Measurements from ENCODE around the gene TMEM86A. TPM values are rescaled to one million over a fixed set of nuclear protein-coding genes. Genes with fewer than 3 reads are reported as not detected.
A peak's percentile ranks its signal among the peaks of the same experiment; 100 is the strongest.
"Not testable (repeated sequence)": the region's sequence is repeated elsewhere in the genome, so short reads cannot be mapped to it uniquely, and the experiment has no call there.

The TMEM86A gene
- total RNA-seq, 2 experiments from 2014 or later, result 0.09 to 0.26 TPM

DNA sequence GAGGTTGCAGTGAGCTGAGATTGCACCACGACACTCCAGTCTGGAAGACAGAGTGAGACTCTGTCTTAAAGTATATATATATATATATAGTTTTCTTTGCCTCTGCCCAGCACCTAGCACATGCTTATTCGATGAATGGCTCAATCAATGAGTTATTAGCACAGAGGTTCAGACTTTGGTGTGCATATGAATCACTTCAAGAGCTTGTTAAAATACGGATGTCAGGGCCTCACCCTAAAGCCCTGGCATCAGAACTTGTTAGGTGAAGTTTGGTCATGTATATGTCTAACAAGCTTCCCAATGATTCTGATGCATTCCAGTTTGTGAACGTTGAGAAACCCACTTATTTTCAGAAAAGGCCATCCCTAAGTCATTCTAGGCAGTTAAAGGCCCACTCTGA is 21.8 kb upstream of the TMEM86A start:
- H3K4me1 Mint-ChIP-seq, result peaks cover 14% of the 10 kb centered on the region
- ATAC-seq (no peak), DNase-seq (no peak)
- no peaks in the 10 kb centered on the region for H3K9me3 Mint-ChIP-seq (ENCODE audit: low read depth)
- intact Hi-C loops (cut with DNase I, micrococcal nuclease), result no loop called here
- ChIA-PET CTCF (interaction anchor here (0.6 to 1.7 kb wide), 6 partner anchors 10 to 1871 kb away, joined by 3 to 4 read pairs (median 3); no protein-coding TSS in a partner anchor), POLR2A (no interaction called here)
- no peaks in the 10 kb centered on the region for H3K27me3 Mint-ChIP-seq
- H3K27ac Mint-ChIP-seq, result no peak overlapping the region
- no peaks in the 10 kb centered on the region for H3K36me3 Mint-ChIP-seq (ENCODE audit: low read depth)
- no peak overlapping the region for H3K4me3 Mint-ChIP-seq

DNA sequence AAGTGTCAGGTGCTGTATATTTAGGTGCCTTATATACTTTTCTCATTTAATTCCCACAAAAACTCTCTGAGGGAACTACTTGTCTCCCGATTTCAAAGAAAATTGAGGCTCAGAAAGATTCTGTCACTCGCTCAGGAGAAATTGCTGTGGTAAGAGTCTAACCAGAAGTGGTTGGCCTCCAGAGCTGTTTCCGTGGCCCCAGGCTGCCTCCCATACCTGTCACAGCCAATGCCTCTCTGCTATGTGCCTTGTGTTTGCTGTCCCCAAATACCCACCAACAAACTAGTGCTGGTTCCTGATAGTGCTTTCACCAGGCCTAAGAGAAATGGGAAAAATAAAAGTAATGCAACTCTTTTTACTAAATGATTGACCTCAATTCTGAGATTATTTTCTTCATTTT is 21.0 kb upstream of the TMEM86A start:
- intact Hi-C loops (cut with DNase I, micrococcal nuclease), result no loop called here
- no peaks in the 10 kb centered on the region for H3K36me3 Mint-ChIP-seq (ENCODE audit: low read depth)
- H3K9me3 Mint-ChIP-seq (ENCODE audit: low read depth), result no peaks in the 10 kb centered on the region
- H3K27me3 Mint-ChIP-seq, result no peaks in the 10 kb centered on the region
- ATAC-seq (no peak), DNase-seq (no peak)
- H3K4me1 Mint-ChIP-seq, result peaks cover 10% of the 10 kb centered on the region
- CTCF ChIA-PET, result interaction anchor here (1.0 kb wide), 1 partner anchor 44 kb away, joined by 3 read pairs; no protein-coding TSS in a partner anchor
- no peak overlapping the region for H3K27ac Mint-ChIP-seq
- POLR2A ChIA-PET, result no interaction called here
- H3K4me3 Mint-ChIP-seq, result no peak overlapping the region

DNA sequence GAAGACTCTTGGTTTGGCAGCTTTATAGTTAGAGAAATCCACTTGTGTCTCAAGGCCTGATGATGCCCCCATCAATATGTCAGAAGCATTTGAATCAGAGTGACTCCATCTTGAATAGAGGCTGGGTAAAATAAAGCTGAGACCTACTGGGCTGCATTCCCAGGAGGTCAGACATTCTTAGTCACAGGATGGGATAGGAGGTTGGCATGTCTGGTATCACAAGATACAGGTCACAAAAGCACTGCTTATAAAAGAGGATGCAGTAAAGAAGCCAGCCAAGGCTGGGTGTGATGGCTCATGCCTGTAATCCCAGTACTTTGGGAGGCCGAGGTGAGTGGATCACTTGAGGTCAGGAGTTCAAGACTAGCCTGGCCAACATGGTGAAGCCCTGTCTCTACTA is 16.6 kb upstream of the TMEM86A start:
- H3K36me3 Mint-ChIP-seq (ENCODE audit: low read depth); ATAC-seq; H3K27me3 Mint-ChIP-seq; POLR2A ChIA-PET; DNase-seq; H3K4me3 Mint-ChIP-seq; H3K9me3 Mint-ChIP-seq (ENCODE audit: low read depth); H3K27ac Mint-ChIP-seq; H3K4me1 Mint-ChIP-seq; intact Hi-C loops (cut with DNase I, micrococcal nuclease): not testable (repeated sequence)
- CTCF ChIA-PET, result interaction anchor here (1.2 kb wide), 1 partner anchor 40 kb away, joined by 3 read pairs; no protein-coding TSS in a partner anchor

DNA sequence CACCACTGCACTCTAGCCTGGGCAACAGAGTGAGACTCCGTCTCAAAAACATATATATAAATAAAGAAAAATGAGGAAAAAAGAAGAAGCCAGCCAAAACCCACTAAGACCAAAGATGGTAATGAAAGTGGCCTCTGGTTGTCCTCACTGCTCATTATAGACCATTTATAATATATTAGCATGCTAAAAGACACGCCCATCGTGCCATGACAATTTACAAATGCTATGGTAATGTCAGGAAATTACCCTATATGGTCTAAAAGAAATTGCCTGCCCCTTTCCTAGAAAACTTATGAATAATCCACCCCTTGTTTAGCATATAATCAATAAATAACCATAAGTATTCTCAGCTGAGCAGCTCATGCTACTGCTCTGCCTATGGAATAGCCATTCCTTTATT is 16.1 kb upstream of the TMEM86A start:
- no peaks in the 10 kb centered on the region for H3K36me3 Mint-ChIP-seq (ENCODE audit: low read depth)
- no peak overlapping the region for H3K4me3 Mint-ChIP-seq
- ChIA-PET POLR2A (no interaction called here), CTCF (interaction anchor here (1.2 kb wide), 1 partner anchor 40 kb away, joined by 3 read pairs; no protein-coding TSS in a partner anchor)
- no peak overlapping the region for H3K27ac Mint-ChIP-seq
- intact Hi-C loops (cut with DNase I, micrococcal nuclease), result no loop called here
- H3K9me3 Mint-ChIP-seq (ENCODE audit: low read depth), result no peaks in the 10 kb centered on the region
- DNase-seq (no peak), ATAC-seq (no peak)
- peaks cover 4% of the 10 kb centered on the region for H3K4me1 Mint-ChIP-seq
- H3K27me3 Mint-ChIP-seq, result no peaks in the 10 kb centered on the region

GRCh38 chr11:18684267-18684666 is 14.3 kb upstream of the TMEM86A start:
- CTCF ChIA-PET, result interaction anchor here (1.0 to 1.8 kb wide), 2 partner anchors 38 to 47 kb away, joined by 4 to 10 read pairs; no protein-coding TSS in a partner anchor
- intact Hi-C loops (cut with DNase I, micrococcal nuclease), result no loop called here
- H3K4me3 Mint-ChIP-seq, result no peak overlapping the region
- no peak overlapping the region for H3K27ac Mint-ChIP-seq
- POLR2A ChIA-PET, result no interaction called here
- no peaks in the 10 kb centered on the region for H3K9me3 Mint-ChIP-seq (ENCODE audit: low read depth)
- DNase-seq, result no peak
- H3K4me1 Mint-ChIP-seq, result peaks cover 4% of the 10 kb centered on the region
- no peaks in the 10 kb centered on the region for H3K27me3 Mint-ChIP-seq
- no peaks in the 10 kb centered on the region for H3K36me3 Mint-ChIP-seq (ENCODE audit: low read depth)
- ATAC-seq, result no peak

GRCh38 chr11:18691467-18692140 is 7.0 kb upstream of the TMEM86A start:
- CTCF ChIA-PET, result interaction anchor here (0.7 to 1.0 kb wide), 3 partner anchors 21 to 1139 kb away, joined by 3 read pairs; no protein-coding TSS in a partner anchor
- POLR2A ChIA-PET; H3K4me1 Mint-ChIP-seq; H3K27me3 Mint-ChIP-seq; ATAC-seq; H3K4me3 Mint-ChIP-seq; H3K36me3 Mint-ChIP-seq (ENCODE audit: low read depth); H3K27ac Mint-ChIP-seq; H3K9me3 Mint-ChIP-seq (ENCODE audit: low read depth); DNase-seq: not testable (repeated sequence)
- intact Hi-C loops (cut with DNase I, micrococcal nuclease), result loop anchor here in 1 of 2 experiments (10.0 kb wide), 1 partner anchor 553 kb away; the partner anchor contains the start of gene E2F8

DNA sequence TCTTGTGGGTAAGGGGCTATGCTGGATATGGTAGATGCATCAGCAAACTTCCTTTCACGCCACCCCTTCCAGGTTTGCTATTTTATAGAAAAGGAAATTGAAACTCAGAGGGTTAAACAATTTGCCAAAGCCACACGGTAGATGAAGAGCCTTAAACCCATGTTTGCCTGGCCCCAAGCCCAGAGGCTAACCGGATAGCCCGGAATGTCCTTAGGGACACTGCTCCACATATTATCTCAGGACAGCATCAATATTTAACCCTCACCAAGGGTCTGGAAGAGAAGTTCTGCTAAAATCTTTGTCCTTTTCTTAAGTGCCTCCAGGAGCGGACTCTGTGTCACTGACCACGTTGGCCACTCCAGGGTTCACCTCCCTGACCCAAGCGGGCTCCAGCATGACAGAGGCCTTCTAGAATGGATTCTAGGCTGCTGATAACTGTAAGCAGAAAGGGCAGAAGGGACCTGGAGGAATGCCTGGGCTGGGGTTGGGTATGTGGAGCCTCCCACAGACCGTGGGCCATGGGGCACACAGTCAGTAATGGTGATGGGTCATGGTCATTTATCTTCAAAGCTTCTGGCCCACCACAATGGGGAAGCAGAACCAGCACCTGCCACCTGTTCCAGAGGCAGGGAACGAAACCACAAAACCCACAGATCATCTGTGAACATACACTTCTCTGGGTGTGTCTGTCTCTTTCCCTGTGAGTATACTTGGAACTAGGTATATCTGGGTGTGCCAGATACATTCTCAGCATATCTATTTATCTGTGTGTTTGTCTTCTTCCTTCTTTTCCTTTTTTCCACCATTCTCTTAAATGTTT is 5.4 kb upstream of the TMEM86A start:
- H3K27me3 Mint-ChIP-seq, result no peaks in the 10 kb centered on the region
- intact Hi-C loops (cut with DNase I, micrococcal nuclease), result loop anchor here in 1 of 2 experiments (10.0 kb wide), 1 partner anchor 552 kb away; the partner anchor contains the start of gene E2F8
- H3K27ac Mint-ChIP-seq, result no peak overlapping the region
- peaks cover 4% of the 10 kb centered on the region for H3K4me1 Mint-ChIP-seq
- DNase-seq (no peak), ATAC-seq (no peak)
- H3K9me3 Mint-ChIP-seq (ENCODE audit: low read depth), result no peaks in the 10 kb centered on the region
- H3K36me3 Mint-ChIP-seq (ENCODE audit: low read depth), result no peaks in the 10 kb centered on the region
- ChIA-PET POLR2A (no interaction called here), CTCF (interaction anchor here (0.6 kb wide), 2 partner anchors 71 to 1169 kb away, joined by 3 read pairs; no protein-coding TSS in a partner anchor)
- H3K4me3 Mint-ChIP-seq, result no peak overlapping the region

DNA sequence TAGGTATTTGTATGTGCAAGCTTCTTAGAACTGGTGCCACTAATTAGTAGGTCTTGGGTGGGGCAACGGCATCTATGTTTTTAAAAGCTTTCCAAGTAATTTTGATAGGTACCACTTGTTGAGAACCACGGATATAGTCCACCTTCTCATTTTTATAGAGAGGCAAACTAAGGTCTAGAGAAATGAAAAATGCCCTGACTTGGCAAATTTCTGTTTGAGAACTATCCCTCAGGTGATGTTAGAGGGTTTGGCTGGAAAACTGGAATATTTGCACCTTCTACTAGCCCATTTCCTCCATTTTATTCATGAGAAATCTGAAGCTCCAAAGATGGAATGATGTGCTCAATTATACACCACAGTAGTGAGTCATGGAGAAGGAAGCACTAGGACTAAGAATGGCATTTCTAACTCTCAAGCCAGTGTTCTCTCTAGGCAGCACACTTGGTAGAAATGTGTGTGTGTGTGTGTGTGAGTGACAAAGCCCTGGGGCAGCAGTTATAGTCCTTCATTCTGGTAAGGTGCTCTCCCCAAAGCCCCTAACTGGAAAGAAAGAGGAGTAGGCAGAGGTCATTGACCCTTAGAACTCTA is 1.8 kb upstream of the TMEM86A start:
- intact Hi-C loops (cut with DNase I, micrococcal nuclease), result loop anchor here in 1 of 2 experiments (10.0 kb wide), 1 partner anchor 548 kb away; the partner anchor contains the start of gene E2F8
- H3K4me3 Mint-ChIP-seq, result no peak overlapping the region
- DNase-seq, result no peak

DNA sequence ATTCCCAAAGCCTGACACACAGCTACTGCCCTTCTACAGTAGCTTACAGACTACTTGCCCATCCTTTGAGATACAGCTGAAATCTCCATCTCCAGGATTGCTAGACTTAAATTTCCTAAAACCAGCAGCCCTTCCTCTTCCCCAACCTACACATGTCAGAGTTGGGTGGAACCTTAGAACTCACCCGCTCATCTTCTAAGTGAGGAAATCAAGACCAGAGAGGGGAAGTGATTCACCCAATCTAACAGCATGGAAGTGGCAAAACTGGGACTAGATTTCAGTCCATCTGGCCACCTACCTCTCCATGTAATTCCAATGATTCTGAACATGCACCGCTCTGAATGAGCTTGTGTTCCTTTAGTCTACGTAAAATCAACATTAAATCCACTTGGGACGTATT is 1.0 kb upstream of the TMEM86A start:
- peaks cover 3% of the 10 kb centered on the region for H3K27me3 Mint-ChIP-seq
- no peaks in the 10 kb centered on the region for H3K36me3 Mint-ChIP-seq (ENCODE audit: low read depth)
- DNase-seq, result no peak
- peaks cover 13% of the 10 kb centered on the region for H3K4me1 Mint-ChIP-seq
- intact Hi-C loops (cut with DNase I, micrococcal nuclease), result loop anchor here in 1 of 2 experiments (10.0 kb wide), 1 partner anchor 547 kb away; the partner anchor contains the start of gene E2F8
- no peak for ATAC-seq
- ChIA-PET CTCF (interaction anchor here (0.6 to 1.4 kb wide), 2 partner anchors 18 to 157 kb away, joined by 3 to 5 read pairs; no protein-coding TSS in a partner anchor), POLR2A (no interaction called here)
- no peaks in the 10 kb centered on the region for H3K9me3 Mint-ChIP-seq (ENCODE audit: low read depth)
- no peak overlapping the region for H3K27ac Mint-ChIP-seq
- no peak overlapping the region for H3K4me3 Mint-ChIP-seq

More for the DNA sequence above, 1.8 kb upstream of the TMEM86A start:
- ChIA-PET CTCF (interaction anchor here (0.7 to 1.4 kb wide), 2 partner anchors 28 to 156 kb away, joined by 3 to 5 read pairs; no protein-coding TSS in a partner anchor), POLR2A (no interaction called here)
- Mint-ChIP-seq H3K9me3 (ENCODE audit: low read depth) (no peaks in the 10 kb centered on the region), H3K36me3 (ENCODE audit: low read depth) (no peaks in the 10 kb centered on the region), H3K4me1 (peaks cover 13% of the 10 kb centered on the region), H3K27ac (no peak overlapping the region), H3K27me3 (peaks cover 3% of the 10 kb centered on the region)
- no peak for ATAC-seq

GRCh38 chr11:18699269-18699596 is 654 bp downstream of the TMEM86A start:
- H3K27ac Mint-ChIP-seq, result no peak overlapping the region
- H3K27me3 Mint-ChIP-seq, result peaks cover 3% of the 10 kb centered on the region
- ChIA-PET CTCF (interaction anchor here (0.7 kb wide), 1 partner anchor 23 kb away, joined by 4 read pairs; no protein-coding TSS in a partner anchor), POLR2A (no interaction called here)
- no peaks in the 10 kb centered on the region for H3K9me3 Mint-ChIP-seq (ENCODE audit: low read depth)
- intact Hi-C loops (cut with DNase I, micrococcal nuclease), result loop anchor here in 1 of 2 experiments (2.0 to 10.0 kb wide), 4 partner anchors 26 to 546 kb away; partner anchors contain the start of genes E2F8 and UEVLD
- H3K4me1 Mint-ChIP-seq, result peaks cover 13% of the 10 kb centered on the region
- no peaks in the 10 kb centered on the region for H3K36me3 Mint-ChIP-seq (ENCODE audit: low read depth)
- ATAC-seq (no peak), DNase-seq (no peak)
- H3K4me3 Mint-ChIP-seq, result peak overlapping the region; percentile 67

DNA sequence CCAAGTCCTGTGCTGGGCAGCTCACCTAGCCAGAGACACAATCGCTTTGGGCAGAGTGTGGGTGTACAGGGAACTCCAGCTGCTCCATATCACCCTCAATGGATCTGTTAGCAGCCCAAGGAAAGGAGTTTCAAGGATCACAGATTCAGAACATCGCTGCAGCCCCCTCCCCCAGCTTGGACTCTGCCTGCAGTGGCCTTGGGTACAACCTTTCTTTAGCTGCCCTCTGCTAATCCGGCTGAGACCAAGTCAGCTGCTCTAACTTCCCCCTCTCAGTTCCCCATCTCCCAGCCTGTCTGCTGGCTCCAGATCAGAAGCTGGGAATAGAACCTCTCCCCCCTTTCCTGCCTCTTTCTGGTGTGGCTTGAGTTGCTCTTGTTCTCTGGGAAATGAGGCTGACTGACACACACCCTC is 1.3 kb downstream of the TMEM86A start:
- H3K36me3 Mint-ChIP-seq (ENCODE audit: low read depth), result no peaks in the 10 kb centered on the region
- DNase-seq (no peak), ATAC-seq (no peak)
- H3K9me3 Mint-ChIP-seq (ENCODE audit: low read depth), result no peaks in the 10 kb centered on the region
- peaks cover 4% of the 10 kb centered on the region for H3K27me3 Mint-ChIP-seq
- peak overlapping the region; percentile 67 for H3K4me3 Mint-ChIP-seq
- ChIA-PET POLR2A (no interaction called here), CTCF (interaction anchor here (0.6 to 0.7 kb wide), 2 partner anchors 22 to 321 kb away, joined by 4 read pairs; no protein-coding TSS in a partner anchor)
- no peak overlapping the region for H3K27ac Mint-ChIP-seq
- H3K4me1 Mint-ChIP-seq, result peaks cover 14% of the 10 kb centered on the region
- intact Hi-C loops (cut with DNase I, micrococcal nuclease), result loop anchor here in 1 of 2 experiments (2.0 to 10.0 kb wide), 4 partner anchors 27 to 545 kb away; partner anchors contain the start of genes E2F8 and UEVLD
